Measurements from ENCODE around the gene STK11IP.

- no peak for TF ChIP-seq EZH2 (IDR thresholded peaks at IDR 0.05; ENCODE audit: borderline replicate concordance, insufficient read depth, low read depth, low read length, poor library complexity, severe bottlenecking)
- no peak for TF ChIP-seq CTCF (IDR thresholded peaks at IDR 0.05)
Observed at GRCh38 chr2:219567791-219568361, 29.8 kb upstream of the STK11IP start.
